Loucy (cell line): Measurements from ENCODE around the gene KNG1.
A peak's percentile ranks its signal among the peaks of the same experiment; 100 is the strongest.

Source experiments
- H2AFZ ChIP-seq: fragments of 200-600 bp; sonication (generic); 2 replicates; pipeline ENCODE4 v1.6.0; 2016; ENCODE audit warnings: antibody characterized with exemption, mild to moderate bottlenecking, low read length, moderate library complexity
- H3F3A ChIP-seq: fragments of 200-600 bp; 2 replicates; pipeline ENCODE4 v1.6.0; 2016; ENCODE audit warnings: antibody characterized with exemption, low read depth, mild to moderate bottlenecking
- H3K27me3 ChIP-seq: fragments of 200-600 bp; sonication (generic); 2 replicates; pipeline ENCODE4 v1.6.1; 2014; ENCODE audit warnings: low read length, mild to moderate bottlenecking; ENCODE audit not compliant: insufficient read depth, poor library complexity, severe bottlenecking
- H3K36me3 ChIP-seq: fragments of 200-600 bp; sonication (generic); 2 replicates; pipeline ENCODE4 v1.6.1; 2016; ENCODE audit warnings: low read length; ENCODE audit not compliant: insufficient read depth
- H3K4me1 ChIP-seq: fragments of 200-600 bp; sonication (generic); 2 replicates; pipeline ENCODE4 v1.5.1; 2014; ENCODE audit warnings: low read length, mild to moderate bottlenecking; ENCODE audit not compliant: insufficient read depth, poor library complexity, severe bottlenecking
- H3K4me2 ChIP-seq: fragments of 200-600 bp; sonication (generic); 2 replicates; pipeline ENCODE4 v1.6.0; 2014; ENCODE audit warnings: antibody characterized with exemption, low read length, low read depth, mild to moderate bottlenecking; ENCODE audit not compliant: poor library complexity, severe bottlenecking
- H3K4me3 ChIP-seq: fragments of 200-600 bp; sonication (generic); 2 replicates; pipeline ENCODE4 v1.5.1; 2014; ENCODE audit warnings: low read length, mild to moderate bottlenecking, mixed read lengths; ENCODE audit not compliant: poor library complexity, severe bottlenecking
- H3K79me2 ChIP-seq: fragments of 200-600 bp; sonication (generic); 2 replicates; pipeline ENCODE4 v1.6.1; 2014; ENCODE audit warnings: low read length; ENCODE audit not compliant: insufficient read depth
- H3K9ac ChIP-seq: fragments of 200-600 bp; sonication (generic); 2 replicates; pipeline ENCODE4 v1.6.0; 2014; ENCODE audit warnings: mild to moderate bottlenecking, low read depth, low read length, moderate library complexity; ENCODE audit not compliant: poor library complexity, severe bottlenecking
- H3K9me2 ChIP-seq: fragments of 200-600 bp; sonication (generic); replicated peaks from 2 replicates; pipeline ENCODE4 v1.6.1; 2016; ENCODE audit warnings: low read depth, low read length, mixed read lengths
- H3K9me3 ChIP-seq: fragments of 200-600 bp; sonication (generic); 2 replicates; pipeline ENCODE4 v1.6.1; 2014; ENCODE audit warnings: mild to moderate bottlenecking, antibody characterized with exemption, low read length, low read depth; ENCODE audit not compliant: insufficient read depth
- H4K20me1 ChIP-seq: fragments of 200-600 bp; sonication (generic); 2 replicates; pipeline ENCODE4 v1.6.0; 2014; ENCODE audit warnings: antibody characterized with exemption, low read length, mild to moderate bottlenecking; ENCODE audit not compliant: insufficient read depth, poor library complexity, severe bottlenecking
- CTCF ChIP-seq: fragments of 200-600 bp; sonication (generic); conservative IDR thresholded peaks from 2 replicates; pipeline ENCODE4 v1.5.1; 2014; ENCODE audit warnings: mild to moderate bottlenecking, antibody characterized with exemption, low read length
- EZH2phosphoT487 ChIP-seq: fragments of 200-600 bp; IDR thresholded peaks from 2 replicates; pipeline ENCODE4 v1.6.1; 2018; ENCODE audit warnings: antibody characterized with exemption, mild to moderate bottlenecking, moderate library complexity, borderline replicate concordance

Gene KNG1

DNA sequence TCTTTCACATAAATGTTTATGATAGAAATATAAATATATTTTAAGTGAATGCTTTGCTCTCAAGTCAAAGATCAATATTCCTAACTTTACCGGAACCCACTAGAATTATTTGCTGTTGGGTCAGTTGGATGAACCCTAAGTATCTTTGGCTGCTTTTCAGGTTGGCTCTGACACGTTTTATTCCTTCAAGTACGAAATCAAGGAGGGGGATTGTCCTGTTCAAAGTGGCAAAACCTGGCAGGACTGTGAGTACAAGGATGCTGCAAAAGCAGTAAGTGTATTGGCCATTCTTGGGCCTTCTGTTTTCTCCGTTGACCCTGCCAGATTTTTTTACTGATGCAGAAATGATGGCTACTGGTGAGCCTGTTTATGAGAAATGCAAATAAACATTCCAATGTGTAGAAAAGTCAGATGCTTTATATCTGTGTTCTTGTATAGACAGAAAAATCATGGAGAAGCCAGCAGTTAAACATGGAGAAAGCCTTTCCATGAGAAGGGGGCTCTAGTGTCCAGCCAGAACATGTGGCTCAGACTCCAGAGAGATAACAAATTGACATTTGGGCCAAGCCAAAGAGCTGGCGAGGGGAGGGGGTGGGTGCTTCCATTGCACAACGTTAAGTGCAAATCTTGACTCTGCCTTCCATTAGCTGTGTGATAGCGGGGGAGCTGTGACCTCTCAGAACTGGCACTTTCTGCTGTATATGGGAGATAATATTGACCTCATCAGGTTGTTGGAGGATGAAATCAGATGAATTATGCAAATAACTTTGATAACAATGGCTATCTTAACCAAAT, 3.0 kb downstream of the KNG1 start:
- Histone ChIP-seq H3K4me1 (no peaks in the 10 kb centered on the region), H3K27me3 (no peaks in the 10 kb centered on the region), H3K9ac (no peak overlapping the region), H4K20me1 (peaks cover 2% of the 10 kb centered on the region), H2AFZ (no peak overlapping the region), H3K79me2 (no peaks in the 10 kb centered on the region), H3K4me2 (no peak overlapping the region), H3K9me2 (no peaks in the 10 kb centered on the region), H3K9me3 (no peaks in the 10 kb centered on the region), H3K36me3 (no peaks in the 10 kb centered on the region), H3F3A (no peaks in the 10 kb centered on the region), H3K4me3 (no peak overlapping the region)
- TF ChIP-seq CTCF (no peak), EZH2phosphoT487 (no peak)

GRCh38 chr3:186722457-186722856, 5.3 kb downstream of the KNG1 start:
- Histone ChIP-seq H3K27me3 (no peaks in the 10 kb centered on the region), H3K4me2 (no peak overlapping the region), H3F3A (no peaks in the 10 kb centered on the region), H3K9ac (no peak overlapping the region), H3K4me1 (no peaks in the 10 kb centered on the region), H3K4me3 (no peak overlapping the region), H3K36me3 (no peaks in the 10 kb centered on the region), H4K20me1 (peaks cover 2% of the 10 kb centered on the region), H2AFZ (no peak overlapping the region), H3K9me3 (no peaks in the 10 kb centered on the region), H3K79me2 (no peaks in the 10 kb centered on the region), H3K9me2 (no peaks in the 10 kb centered on the region)
- TF ChIP-seq EZH2phosphoT487 (no peak), CTCF (peak; percentile 26; the same call in 1 of the 2 replicates)

DNA sequence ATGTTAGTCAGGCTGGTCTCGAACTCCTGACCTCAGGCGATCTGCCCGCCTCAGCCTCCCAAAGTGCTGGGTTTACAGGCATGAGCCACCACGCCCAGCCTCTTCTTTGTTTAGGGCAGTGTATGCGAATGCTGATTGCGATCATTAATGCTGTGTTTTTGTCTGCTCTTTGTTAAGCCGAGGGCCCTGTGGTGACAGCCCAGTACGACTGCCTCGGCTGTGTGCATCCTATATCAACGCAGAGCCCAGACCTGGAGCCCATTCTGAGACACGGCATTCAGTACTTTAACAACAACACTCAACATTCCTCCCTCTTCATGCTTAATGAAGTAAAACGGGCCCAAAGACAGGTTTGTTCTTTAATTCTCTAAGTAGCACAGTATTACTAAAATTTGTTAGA, 7.8 kb downstream of the KNG1 start:
- Histone ChIP-seq H3K79me2 (no peaks in the 10 kb centered on the region), H3K4me2 (no peak overlapping the region), H3K9me2 (no peaks in the 10 kb centered on the region), H3K4me3 (no peak overlapping the region), H4K20me1 (peaks cover 2% of the 10 kb centered on the region), H3K27me3 (no peaks in the 10 kb centered on the region), H3K36me3 (no peaks in the 10 kb centered on the region), H2AFZ (no peak overlapping the region), H3F3A (no peaks in the 10 kb centered on the region), H3K9me3 (no peaks in the 10 kb centered on the region), H3K9ac (no peak overlapping the region), H3K4me1 (no peaks in the 10 kb centered on the region)
- TF ChIP-seq CTCF (no peak), EZH2phosphoT487 (no peak)
